Caco-2 (cell line): ENCODE data around the gene MTMR11. TPM values are rescaled to one million over a fixed set of nuclear protein-coding genes. Genes with fewer than 3 reads are reported as not detected.

Experiments used
- BruUV-seq: library from RNA; stranded (reverse); fragments of 400-500 nt; replicated peaks from 2 replicates; lab custom pipeline; 2021; lab: Mats Ljungman, UMichigan
- CTCF ChIA-PET: fragments of 300-600 bp; sonication (Branson Sonifier 250); formaldehyde crosslinking; loops from one replicate; lab custom pipeline; 2022; ENCODE audit warnings: antibody characterized with exemption; lab: Charles Lee
- POLR2A ChIA-PET: fragments of 300-600 bp; sonication (Branson Sonifier 250); formaldehyde crosslinking; loops from one replicate; lab custom pipeline; 2022; ENCODE audit warnings: antibody characterized with exemption; lab: Charles Lee
- DNase-seq, 2 experiments: peaks; one replicate each; pipeline versions ENCODE4 v3.0.0 to v3.0.0-alpha.2; 2020 to 2022
- H3K27me3 ChIP-seq: replicated peaks from 2 replicates; pipeline ENCODE4 v1.6.0; 2011; ENCODE audit warnings: low read length; ENCODE audit not compliant: control insufficient read depth, insufficient read depth
- H3K36me3 ChIP-seq: 2 replicates; pipeline ENCODE4 v1.5.1; 2011; ENCODE audit warnings: low read length; ENCODE audit not compliant: control insufficient read depth, insufficient read depth
- H3K4me1 ChIP-seq: fragments of 250-450 bp; sonication (Bioruptor Pico); 2 replicates; pipeline ENCODE4 v1.5.1; 2020; ENCODE audit warnings: mild to moderate bottlenecking
- H3K4me3 ChIP-seq: 2 replicates; pipeline ENCODE4 v1.5.1; 2011; ENCODE audit warnings: low read depth, mild to moderate bottlenecking, control low read depth, low read length
- H3K9me3 ChIP-seq: fragments of 250-450 bp; sonication (Bioruptor Pico); 2 replicates; pipeline ENCODE4 v1.5.1; 2020; ENCODE audit warnings: mild to moderate bottlenecking, moderate library complexity
- H3K27ac Mint-ChIP-seq: one replicate; pipeline ENCODE4 v1.8.0; 2022; ENCODE audit warnings: mixed read lengths; ENCODE audit not compliant: unreplicated experiment
- H3K27me3 Mint-ChIP-seq: one replicate; pipeline ENCODE4 v1.8.0; 2022; ENCODE audit warnings: mixed read lengths; ENCODE audit not compliant: insufficient read depth, unreplicated experiment
- H3K36me3 Mint-ChIP-seq: one replicate; pipeline ENCODE4 v1.8.0; 2022; ENCODE audit warnings: mild to moderate bottlenecking, mixed read lengths; ENCODE audit not compliant: insufficient read depth, unreplicated experiment
- H3K4me1 Mint-ChIP-seq: one replicate; pipeline ENCODE4 v1.8.0; 2022; ENCODE audit warnings: low read depth, mixed read lengths; ENCODE audit not compliant: unreplicated experiment
- H3K4me3 Mint-ChIP-seq: one replicate; pipeline ENCODE4 v1.8.0; 2022; ENCODE audit warnings: mild to moderate bottlenecking, moderate library complexity, mixed read lengths; ENCODE audit not compliant: unreplicated experiment
- H3K9me3 Mint-ChIP-seq: one replicate; pipeline ENCODE4 v1.8.0; 2022; ENCODE audit warnings: mixed read lengths; ENCODE audit not compliant: unreplicated experiment
- intact Hi-C: fragments of 100-400 bp; cut with micrococcal nuclease; formaldehyde crosslinking; loops from one replicate; pipeline ENCODE4 v1.10.0; 2022; ENCODE audit not compliant: unreplicated experiment
- total RNA-seq: library from RNA; stranded (reverse); gene quantifications from 2 replicates; pipeline ENCODE4 v1.2.3, GENCODE V29; 2022
- TF ChIP-seq, protein P1 (sequence below), 2 experiments: fragments of 200-600 bp in 1 of 2; IDR thresholded peaks; 1 replicate in 1 of 2; 2 replicates in 1 of 2; pipeline versions ENCODE4 v1.5.1 to v1.8.0; 2011 to 2022; ENCODE audit warnings: antibody characterized with exemption in 1 of 2, control low read depth in 1 of 2, inconsistent platforms in 1 of 2, low read depth in 1 of 2, low read length in 1 of 2, mild to moderate bottlenecking in 1 of 2, moderate library complexity in 1 of 2; ENCODE audit not compliant: insufficient read depth in 1 of 2, severe bottlenecking in 1 of 2, unreplicated experiment in 1 of 2

MTMR11 gene
- total RNA-seq, 1 experiment from 2014 or later, result 2.2 TPM

- no TSS peak for BruUV-seq
- Mint-ChIP-seq H3K4me1 (no peaks in the 10 kb centered on the region), H3K27ac (no peak overlapping the region), H3K36me3 (peaks cover 46% of the 10 kb centered on the region), H3K4me3 (no peak overlapping the region), H3K27me3 (no peaks in the 10 kb centered on the region), H3K9me3 (no peaks in the 10 kb centered on the region)
- Histone ChIP-seq H3K36me3 (no peaks in the 10 kb centered on the region), H3K4me3 (no peak overlapping the region), H3K9me3 (no peaks in the 10 kb centered on the region), H3K4me1 (no peaks in the 10 kb centered on the region), H3K27me3 (no peaks in the 10 kb centered on the region)
- intact Hi-C loops, result no loop called here
- ChIA-PET CTCF (no interaction called here), POLR2A (no interaction called here)
- TF ChIP-seq, protein P1, sequence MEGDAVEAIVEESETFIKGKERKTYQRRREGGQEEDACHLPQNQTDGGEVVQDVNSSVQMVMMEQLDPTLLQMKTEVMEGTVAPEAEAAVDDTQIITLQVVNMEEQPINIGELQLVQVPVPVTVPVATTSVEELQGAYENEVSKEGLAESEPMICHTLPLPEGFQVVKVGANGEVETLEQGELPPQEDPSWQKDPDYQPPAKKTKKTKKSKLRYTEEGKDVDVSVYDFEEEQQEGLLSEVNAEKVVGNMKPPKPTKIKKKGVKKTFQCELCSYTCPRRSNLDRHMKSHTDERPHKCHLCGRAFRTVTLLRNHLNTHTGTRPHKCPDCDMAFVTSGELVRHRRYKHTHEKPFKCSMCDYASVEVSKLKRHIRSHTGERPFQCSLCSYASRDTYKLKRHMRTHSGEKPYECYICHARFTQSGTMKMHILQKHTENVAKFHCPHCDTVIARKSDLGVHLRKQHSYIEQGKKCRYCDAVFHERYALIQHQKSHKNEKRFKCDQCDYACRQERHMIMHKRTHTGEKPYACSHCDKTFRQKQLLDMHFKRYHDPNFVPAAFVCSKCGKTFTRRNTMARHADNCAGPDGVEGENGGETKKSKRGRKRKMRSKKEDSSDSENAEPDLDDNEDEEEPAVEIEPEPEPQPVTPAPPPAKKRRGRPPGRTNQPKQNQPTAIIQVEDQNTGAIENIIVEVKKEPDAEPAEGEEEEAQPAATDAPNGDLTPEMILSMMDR (IDR thresholded peaks at IDR 0.05; ENCODE audit: insufficient read depth in 1 of 2, low read depth in 1 of 2, low read length in 1 of 2, severe bottlenecking in 1 of 2, unreplicated experiment in 1 of 2), result no peak
- no peak for DNase-seq
Observed at GRCh38 chr1:149949911-149950310, 13.2 kb upstream of the MTMR11 start.

DNA sequence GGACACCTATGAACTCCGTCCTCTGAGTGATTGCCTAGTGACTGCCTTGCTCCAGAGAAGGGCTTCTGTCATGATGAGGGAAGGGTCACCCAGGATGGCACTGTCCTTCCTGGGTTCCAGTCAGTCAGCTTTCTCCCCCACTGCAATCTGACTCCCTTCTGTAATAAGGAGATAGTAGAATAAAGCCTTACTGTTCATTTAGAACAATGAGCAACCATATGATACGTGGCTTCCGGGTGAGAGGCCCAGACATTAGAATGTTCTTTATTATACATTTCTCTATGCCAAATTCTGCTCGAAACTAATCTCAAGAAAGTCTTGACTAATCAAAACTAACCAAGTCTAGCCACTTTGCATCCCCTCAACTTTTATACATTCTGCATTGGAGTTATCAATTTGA, 8.5 kb upstream of the MTMR11 start:
- POLR2A ChIA-PET, result no interaction called here
- H3K36me3 ChIP-seq, result no peaks in the 10 kb centered on the region

GRCh38 chr1:149942885-149943284, 6.2 kb upstream of the MTMR11 start:
- Mint-ChIP-seq H3K27ac (no peak overlapping the region), H3K9me3 (no peaks in the 10 kb centered on the region), H3K4me1 (peaks cover 8% of the 10 kb centered on the region), H3K36me3 (peaks cover 39% of the 10 kb centered on the region), H3K27me3 (no peaks in the 10 kb centered on the region), H3K4me3 (no peak overlapping the region)
- Histone ChIP-seq H3K4me3 (no peak overlapping the region), H3K27me3 (no peaks in the 10 kb centered on the region), H3K36me3 (no peaks in the 10 kb centered on the region), H3K4me1 (peaks cover 15% of the 10 kb centered on the region), H3K9me3 (no peaks in the 10 kb centered on the region)
- CTCF ChIA-PET, result interaction anchor here (0.5 to 1.2 kb wide), 6 partner anchors 13 to 244 kb away, joined by 3 to 8 read pairs (median 4); partner anchors contain the start of gene BOLA1
- BruUV-seq, result no TSS peak
- intact Hi-C loops, result loop anchor here (1.0 kb wide), 1 partner anchor 55 kb away; no protein-coding TSS in a partner anchor
- DNase-seq, result no peak
- POLR2A ChIA-PET, result interaction anchor here (1.0 to 1.2 kb wide), 2 partner anchors 15 to 56 kb away, joined by 3 to 11 read pairs; a partner anchor contains a TSS
- TF ChIP-seq, protein P1 (IDR thresholded peaks at IDR 0.05; ENCODE audit: insufficient read depth in 1 of 2, low read depth in 1 of 2, low read length in 1 of 2, severe bottlenecking in 1 of 2, unreplicated experiment in 1 of 2), result no peak

More for the DNA sequence above, 8.5 kb upstream of the MTMR11 start:
- H3K9me3 Mint-ChIP-seq, result no peaks in the 10 kb centered on the region
- no peak for DNase-seq
- intact Hi-C loops, result no loop called here
- no peaks in the 10 kb centered on the region for H3K27me3 ChIP-seq
- CTCF ChIA-PET, result no interaction called here
- no peaks in the 10 kb centered on the region for H3K4me1 Mint-ChIP-seq
- no peak overlapping the region for H3K4me3 ChIP-seq
- H3K4me3 Mint-ChIP-seq, result no peak overlapping the region
- no TSS peak for BruUV-seq
- H3K36me3 Mint-ChIP-seq, result peaks cover 42% of the 10 kb centered on the region
- TF ChIP-seq, protein P1 (IDR thresholded peaks at IDR 0.05; ENCODE audit: insufficient read depth in 1 of 2, low read depth in 1 of 2, low read length in 1 of 2, severe bottlenecking in 1 of 2, unreplicated experiment in 1 of 2), result no peak
- H3K27ac Mint-ChIP-seq, result no peak overlapping the region
- H3K9me3 ChIP-seq, result no peaks in the 10 kb centered on the region
- no peaks in the 10 kb centered on the region for H3K4me1 ChIP-seq
- H3K27me3 Mint-ChIP-seq, result no peaks in the 10 kb centered on the region
